PC-9 (cell line): Measurements from ENCODE around the gene THBS3. TPM values are rescaled to one million over a fixed set of nuclear protein-coding genes. Genes with fewer than 3 reads are reported as not detected.
A peak's percentile ranks its signal among the peaks of the same experiment; 100 is the strongest.
"Not testable (repeated sequence)": the region's sequence is repeated elsewhere in the genome, so short reads cannot be mapped to it uniquely, and the experiment has no call there.

Source experiments
- BruUV-seq: library from RNA; stranded (reverse); fragments of 400-500 nt; replicated peaks from 2 replicates; lab custom pipeline; 2021; lab: Mats Ljungman, UMichigan
- CTCF ChIA-PET: fragments of 300-600 bp; sonication (Branson Sonifier 250); formaldehyde crosslinking; loops from one replicate; lab custom pipeline; 2022; ENCODE audit warnings: antibody characterized with exemption; lab: Charles Lee
- POLR2A ChIA-PET: fragments of 300-600 bp; sonication (Branson Sonifier 250); formaldehyde crosslinking; loops from one replicate; lab custom pipeline; 2022; ENCODE audit warnings: antibody characterized with exemption; ENCODE audit not compliant: unreplicated experiment; lab: Charles Lee
- DNase-seq, 2 experiments: peaks; one replicate each; pipeline versions ENCODE4 v3.0.0 to v3.0.0-alpha.2; 2015 to 2022; ENCODE audit warnings: mixed read lengths in 1 of 2
- H2AFZ ChIP-seq: fragments of 200-600 bp; sonication (generic); 2 replicates; pipeline ENCODE4 v1.8.1; 2017; ENCODE audit warnings: antibody characterized with exemption
- H3F3A ChIP-seq: fragments of 200-600 bp; sonication (generic); 2 replicates; pipeline ENCODE4 v1.8.1; 2017; ENCODE audit warnings: antibody characterized with exemption, mild to moderate bottlenecking, low read depth; ENCODE audit not compliant: insufficient read depth
- H3K27ac ChIP-seq: fragments of 200-600 bp; sonication (generic); 2 replicates; pipeline ENCODE4 v1.6.1; 2016; ENCODE audit warnings: mixed run types
- H3K27me3 ChIP-seq: fragments of 200-600 bp; sonication (generic); 2 replicates; pipeline ENCODE4 v1.6.1; 2016; ENCODE audit warnings: low read depth, mixed run types; ENCODE audit not compliant: insufficient read depth
- H3K36me3 ChIP-seq: fragments of 200-600 bp; sonication (generic); 2 replicates; pipeline ENCODE4 v1.6.1; 2016; ENCODE audit warnings: low read depth, mixed run types
- H3K4me1 ChIP-seq: fragments of 200-600 bp; sonication (generic); replicated peaks from 2 replicates; pipeline ENCODE4 v1.6.1; 2016; ENCODE audit warnings: mixed run types; ENCODE audit not compliant: insufficient read depth
- H3K4me2 ChIP-seq: fragments of 200-600 bp; sonication (generic); 2 replicates; pipeline ENCODE4 v1.6.1; 2017; ENCODE audit warnings: mixed run types
- H3K4me3 ChIP-seq: fragments of 200-600 bp; sonication (generic); 2 replicates; pipeline ENCODE4 v1.6.1; 2016; ENCODE audit warnings: mixed run types
- H3K79me2 ChIP-seq: fragments of 200-600 bp; sonication (generic); 2 replicates; pipeline ENCODE4 v1.6.1; 2017; ENCODE audit warnings: low read depth, mixed run types
- H3K9me2 ChIP-seq: fragments of 200-600 bp; sonication (generic); 2 replicates; pipeline ENCODE4 v1.8.1; 2017; ENCODE audit warnings: mild to moderate bottlenecking; ENCODE audit not compliant: insufficient read depth
- H3K9me3 ChIP-seq: fragments of 200-600 bp; sonication (generic); 2 replicates; pipeline ENCODE4 v1.8.1; 2016; ENCODE audit warnings: low read depth; ENCODE audit not compliant: insufficient read depth
- H4K20me1 ChIP-seq: fragments of 200-600 bp; sonication (generic); 2 replicates; pipeline ENCODE4 v1.8.1; 2017; ENCODE audit not compliant: insufficient read depth
- EZH2 ChIP-seq: fragments of 200-600 bp; sonication (generic); IDR thresholded peaks from 2 replicates; pipeline ENCODE4 v1.8.0; 2017; ENCODE audit warnings: antibody characterized with exemption, low read depth
- intact Hi-C: fragments of 100-400 bp; cut with micrococcal nuclease; formaldehyde crosslinking; loops from one replicate; pipeline ENCODE4 v1.10.0; 2022; ENCODE audit not compliant: unreplicated experiment
- total RNA-seq: library from RNA; stranded (reverse); gene quantifications from 2 replicates; pipeline ENCODE4 v1.2.3, GENCODE V29; 2021
- TF ChIP-seq, protein P1 (sequence below): fragments of 200-600 bp; sonication (generic); conservative IDR thresholded peaks from 2 replicates; pipeline ENCODE4 v1.6.1; 2017; ENCODE audit warnings: mixed run types, antibody characterized with exemption, mild to moderate bottlenecking, moderate library complexity

Gene THBS3
- total RNA-seq, 1 experiment from 2014 or later = 45.4 TPM

- no peaks in the 10 kb centered on the region for H3K27me3 ChIP-seq
- 0 out of 2 replicates have a peak, but pooled peaks cover 6% of the 10 kb centered on the region for H3K79me2 ChIP-seq
- no peaks in the 10 kb centered on the region for H3K9me2 ChIP-seq
- H3F3A ChIP-seq = peaks cover 44% of the 10 kb centered on the region
- no peaks in the 10 kb centered on the region for H4K20me1 ChIP-seq
- H3K4me2 ChIP-seq = 0 out of 2 replicates have a peak overlapping the region, but pooled peaks have one; percentile 86
- H3K36me3 ChIP-seq = no peaks in the 10 kb centered on the region
- H3K27ac ChIP-seq = peak overlapping the region; percentile 29; the same call in 1 of the 2 replicates
- no peak overlapping the region for H3K4me3 ChIP-seq
- intact Hi-C loops = no loop called here
- BruUV-seq = no TSS peak
- DNase-seq = no peak
- ChIA-PET POLR2A (no interaction called here), CTCF (interaction anchor here (0.8 kb wide), 1 partner anchor 17 kb away, joined by 3 read pairs; no protein-coding TSS in a partner anchor)
- peaks cover 26% of the 10 kb centered on the region for H3K4me1 ChIP-seq
- no peak overlapping the region for H2AFZ ChIP-seq
- TF ChIP-seq, protein P1, sequence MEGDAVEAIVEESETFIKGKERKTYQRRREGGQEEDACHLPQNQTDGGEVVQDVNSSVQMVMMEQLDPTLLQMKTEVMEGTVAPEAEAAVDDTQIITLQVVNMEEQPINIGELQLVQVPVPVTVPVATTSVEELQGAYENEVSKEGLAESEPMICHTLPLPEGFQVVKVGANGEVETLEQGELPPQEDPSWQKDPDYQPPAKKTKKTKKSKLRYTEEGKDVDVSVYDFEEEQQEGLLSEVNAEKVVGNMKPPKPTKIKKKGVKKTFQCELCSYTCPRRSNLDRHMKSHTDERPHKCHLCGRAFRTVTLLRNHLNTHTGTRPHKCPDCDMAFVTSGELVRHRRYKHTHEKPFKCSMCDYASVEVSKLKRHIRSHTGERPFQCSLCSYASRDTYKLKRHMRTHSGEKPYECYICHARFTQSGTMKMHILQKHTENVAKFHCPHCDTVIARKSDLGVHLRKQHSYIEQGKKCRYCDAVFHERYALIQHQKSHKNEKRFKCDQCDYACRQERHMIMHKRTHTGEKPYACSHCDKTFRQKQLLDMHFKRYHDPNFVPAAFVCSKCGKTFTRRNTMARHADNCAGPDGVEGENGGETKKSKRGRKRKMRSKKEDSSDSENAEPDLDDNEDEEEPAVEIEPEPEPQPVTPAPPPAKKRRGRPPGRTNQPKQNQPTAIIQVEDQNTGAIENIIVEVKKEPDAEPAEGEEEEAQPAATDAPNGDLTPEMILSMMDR = no peak
- TF ChIP-seq EZH2 = no peak
- H3K9me3 ChIP-seq = no peaks in the 10 kb centered on the region
These were observed 34.2 kb upstream of the THBS3 start for GRCh38 chr1:155241841-155242264.

DNA sequence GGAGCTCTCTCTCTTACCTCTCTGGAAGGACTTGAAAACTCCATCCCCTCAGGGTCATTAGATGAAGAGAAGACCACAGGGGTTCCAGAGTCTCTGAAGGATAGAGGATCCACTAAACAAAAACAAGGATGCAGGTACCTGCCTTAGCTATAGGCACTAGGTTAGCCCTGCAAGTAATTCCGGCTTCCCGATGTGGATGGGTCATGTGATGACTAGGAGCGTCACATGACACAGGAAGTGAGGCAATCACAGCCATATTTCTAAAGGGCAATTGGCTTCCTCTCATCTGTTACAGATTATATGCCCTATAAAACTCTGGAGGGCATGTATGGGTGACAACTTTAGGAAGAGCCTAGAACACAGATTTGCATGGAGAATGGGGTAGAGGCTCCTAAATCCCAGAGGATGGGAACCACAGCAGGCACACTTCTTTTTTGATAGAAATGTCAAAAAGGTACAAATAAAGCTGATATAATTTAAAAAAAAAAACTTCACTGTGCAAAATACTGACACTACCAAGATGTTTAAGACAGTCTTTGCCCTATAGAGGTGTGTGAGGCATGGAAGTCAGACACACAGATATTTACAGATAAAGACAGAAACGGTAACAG lies 33.5 kb upstream of the THBS3 start:
- H3K79me2 ChIP-seq = 0 out of 2 replicates have a peak, but pooled peaks cover 6% of the 10 kb centered on the region
- H3K9me2 ChIP-seq = no peaks in the 10 kb centered on the region
- peaks cover 41% of the 10 kb centered on the region for H3F3A ChIP-seq
- no peaks in the 10 kb centered on the region for H3K27me3 ChIP-seq
- H4K20me1 ChIP-seq = no peaks in the 10 kb centered on the region
- no TSS peak for BruUV-seq
- peak overlapping the region; percentile 61; the same call in 1 of the 2 replicates for H3K4me3 ChIP-seq
- H3K27ac ChIP-seq = peak overlapping the region; percentile 29; the same call in 1 of the 2 replicates
- peaks cover 26% of the 10 kb centered on the region for H3K4me1 ChIP-seq
- POLR2A ChIA-PET = interaction anchor here (0.5 to 0.6 kb wide), 2 partner anchors 64 to 76 kb away, joined by 4 read pairs; no protein-coding TSS in a partner anchor
- intact Hi-C loops = no loop called here
- DNase-seq = peak; percentile 51 to 76
- no peaks in the 10 kb centered on the region for H3K9me3 ChIP-seq
- no peaks in the 10 kb centered on the region for H3K36me3 ChIP-seq
- TF ChIP-seq EZH2 = no peak
- TF ChIP-seq, protein P1 = no peak
- peak overlapping the region; percentile 81 for H2AFZ ChIP-seq
- H3K4me2 ChIP-seq = peak overlapping the region; percentile 86
- CTCF ChIA-PET = interaction anchor here (0.8 kb wide), 1 partner anchor 16 kb away, joined by 3 read pairs; no protein-coding TSS in a partner anchor

DNA sequence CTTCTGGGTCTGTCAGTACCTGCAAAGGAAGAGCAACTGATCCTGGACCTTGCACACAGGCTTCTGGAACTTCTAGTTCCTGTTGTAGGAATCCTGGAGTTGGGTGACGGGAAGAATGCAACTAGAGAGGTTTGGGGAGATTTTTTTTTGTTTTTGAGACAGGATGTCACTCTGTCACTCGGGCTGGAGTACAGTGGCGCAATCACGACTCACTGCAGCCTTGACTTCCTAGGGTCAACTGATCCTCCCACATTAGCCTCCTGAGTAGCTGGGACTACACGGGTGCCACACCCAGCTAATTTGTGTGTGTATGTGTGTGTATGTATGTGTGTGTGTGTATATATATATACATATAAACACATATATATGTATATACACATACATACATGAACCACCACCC lies 28.8 kb upstream of the THBS3 start:
- POLR2A ChIA-PET = no interaction called here
- BruUV-seq = no TSS peak
- CTCF ChIA-PET = interaction anchor here (0.8 kb wide), 1 partner anchor 12 kb away, joined by 4 read pairs; no protein-coding TSS in a partner anchor
- Histone ChIP-seq H3K79me2 (no peaks in the 10 kb centered on the region), H2AFZ (no peak overlapping the region), H3K36me3 (no peaks in the 10 kb centered on the region), H3K27ac (no peak overlapping the region), H3K4me1 (peaks cover 3% of the 10 kb centered on the region), H4K20me1 (no peaks in the 10 kb centered on the region), H3K27me3 (no peaks in the 10 kb centered on the region), H3K9me3 (no peaks in the 10 kb centered on the region), H3F3A (peaks cover 11% of the 10 kb centered on the region; the same call in 1 of the 2 replicates), H3K4me3 (no peak overlapping the region), H3K4me2 (0 out of 2 replicates have a peak overlapping the region, but pooled peaks have one; percentile 26), H3K9me2 (no peaks in the 10 kb centered on the region)
- intact Hi-C loops = no loop called here
- no peak for TF ChIP-seq EZH2
- TF ChIP-seq, protein P1 = no peak
- peak in 1 of 2 experiments; percentile 62 for DNase-seq

DNA sequence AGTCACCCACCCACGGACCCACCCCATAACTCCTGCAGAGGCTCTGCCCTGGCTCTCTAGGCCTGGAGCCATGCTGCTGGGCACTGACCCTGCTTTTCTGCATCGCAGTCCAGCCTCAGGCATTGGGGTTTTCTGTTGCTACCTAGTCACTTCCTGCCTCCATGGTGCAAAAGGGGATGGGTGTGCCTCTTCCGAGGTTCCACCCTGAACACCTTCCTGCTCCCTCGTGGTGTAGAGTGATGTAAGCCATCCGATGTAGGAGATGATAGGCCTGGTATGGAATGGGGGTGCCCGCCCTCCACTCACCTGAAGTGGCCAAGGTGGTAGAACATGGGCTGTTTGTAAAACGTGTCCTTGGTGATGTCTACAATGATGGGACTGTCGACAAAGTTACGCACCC lies 27.7 kb upstream of the THBS3 start:
- CTCF ChIA-PET, H3F3A ChIP-seq, H3K27ac ChIP-seq, BruUV-seq, H3K4me2 ChIP-seq, DNase-seq, H3K27me3 ChIP-seq, intact Hi-C loops, H3K79me2 ChIP-seq, H3K36me3 ChIP-seq, H4K20me1 ChIP-seq, H3K4me3 ChIP-seq, H3K4me1 ChIP-seq, H3K9me3 ChIP-seq, H3K9me2 ChIP-seq, POLR2A ChIA-PET, H2AFZ ChIP-seq: not testable (repeated sequence)

DNA sequence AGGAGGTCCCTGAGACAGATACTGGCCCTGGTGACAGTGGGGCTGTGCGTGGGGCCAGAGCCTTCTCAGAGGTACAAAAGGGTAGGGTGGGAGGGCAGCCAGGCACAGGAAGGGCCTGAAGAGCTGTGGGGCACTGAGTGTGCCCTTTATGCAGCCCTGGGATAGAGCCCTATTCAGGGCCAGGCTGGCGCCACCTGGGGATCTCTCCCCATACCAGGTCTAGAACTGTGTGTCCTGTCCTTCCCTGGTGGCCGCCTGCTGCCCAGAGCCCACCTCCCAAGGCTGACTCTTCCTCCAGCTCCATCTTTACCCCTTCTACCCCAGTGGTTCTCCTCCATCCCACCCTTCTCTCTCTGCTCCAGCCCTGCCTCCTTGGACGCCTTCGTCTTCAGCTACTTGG lies 25.8 kb upstream of the THBS3 start:
- CTCF ChIA-PET, H3K36me3 ChIP-seq, H3K4me3 ChIP-seq, intact Hi-C loops, DNase-seq, H3K27me3 ChIP-seq, BruUV-seq, H3K27ac ChIP-seq, H3K4me2 ChIP-seq, H3F3A ChIP-seq, H3K9me3 ChIP-seq, H3K4me1 ChIP-seq, POLR2A ChIA-PET, H3K9me2 ChIP-seq, H2AFZ ChIP-seq, H4K20me1 ChIP-seq, H3K79me2 ChIP-seq: not testable (repeated sequence)
